ENCODE measurements around the gene ORM1. TPM values are rescaled to one million over a fixed set of nuclear protein-coding genes. Genes with fewer than 3 reads are reported as not detected.

The ORM1 gene
- total and polyA plus RNA-seq, 12 donors = 2.9 to 26.0 (median 5.1) TPM; not detected in 1

DNA sequence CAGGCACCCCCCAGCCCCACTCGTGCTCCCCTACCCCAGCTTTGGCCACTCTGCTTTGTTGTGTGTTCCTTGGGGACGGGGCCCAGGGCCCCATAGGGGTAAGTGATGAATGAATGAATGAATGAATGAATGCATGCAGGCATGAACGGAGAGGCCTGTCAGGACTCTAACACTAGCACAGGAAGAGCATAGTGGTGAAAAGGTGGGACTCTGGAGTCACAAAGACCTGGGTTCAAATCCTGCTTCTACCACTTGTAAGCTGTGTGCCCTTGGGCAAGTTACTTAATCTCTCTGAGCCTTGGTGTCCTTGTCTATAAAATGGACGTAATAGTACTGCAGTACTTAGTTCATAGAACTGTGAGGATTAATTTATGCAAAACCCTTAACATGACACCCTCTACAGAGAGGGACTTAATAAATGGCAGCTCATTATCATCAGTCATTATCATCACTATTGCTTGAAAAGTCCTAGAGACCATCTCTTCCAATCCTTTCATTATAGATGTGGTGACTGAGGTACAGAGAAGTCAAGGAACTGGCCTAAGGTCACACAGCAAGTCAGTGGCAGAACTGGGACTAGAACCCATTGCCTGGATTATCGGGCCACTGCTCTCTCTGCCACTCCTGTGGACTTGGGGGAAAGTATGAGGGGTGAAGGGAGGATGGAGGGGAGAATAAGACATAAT, 20.0 kb downstream of the ORM1 start:
- TF ChIP-seq, protein P1, sequence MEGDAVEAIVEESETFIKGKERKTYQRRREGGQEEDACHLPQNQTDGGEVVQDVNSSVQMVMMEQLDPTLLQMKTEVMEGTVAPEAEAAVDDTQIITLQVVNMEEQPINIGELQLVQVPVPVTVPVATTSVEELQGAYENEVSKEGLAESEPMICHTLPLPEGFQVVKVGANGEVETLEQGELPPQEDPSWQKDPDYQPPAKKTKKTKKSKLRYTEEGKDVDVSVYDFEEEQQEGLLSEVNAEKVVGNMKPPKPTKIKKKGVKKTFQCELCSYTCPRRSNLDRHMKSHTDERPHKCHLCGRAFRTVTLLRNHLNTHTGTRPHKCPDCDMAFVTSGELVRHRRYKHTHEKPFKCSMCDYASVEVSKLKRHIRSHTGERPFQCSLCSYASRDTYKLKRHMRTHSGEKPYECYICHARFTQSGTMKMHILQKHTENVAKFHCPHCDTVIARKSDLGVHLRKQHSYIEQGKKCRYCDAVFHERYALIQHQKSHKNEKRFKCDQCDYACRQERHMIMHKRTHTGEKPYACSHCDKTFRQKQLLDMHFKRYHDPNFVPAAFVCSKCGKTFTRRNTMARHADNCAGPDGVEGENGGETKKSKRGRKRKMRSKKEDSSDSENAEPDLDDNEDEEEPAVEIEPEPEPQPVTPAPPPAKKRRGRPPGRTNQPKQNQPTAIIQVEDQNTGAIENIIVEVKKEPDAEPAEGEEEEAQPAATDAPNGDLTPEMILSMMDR (IDR thresholded peaks at IDR 0.05) = no peak
- TF ChIP-seq POLR2A (IDR thresholded peaks at IDR 0.05) = no peak
- WGBS, 4 donors = 89 to 90% (median 89%) methylated on average over 5 of the region's 5 CpGs

GRCh38 chr9:114343471-114344187, 20.7 kb downstream of the ORM1 start:
- no peak overlapping the region for H3K4me3 ChIP-seq
- WGBS, 4 donors = 89 to 91% (median 90%) methylated on average over 7 to 9 of the region's 9 CpGs
- H3K9me3 ChIP-seq (replicated peaks in 1 of 3) = no peaks in the 10 kb centered on the region
- H3K36me3 ChIP-seq (replicated peaks in 1 of 2) = peaks cover 0 to 95% of the 10 kb centered on the region in 2 donors
- H3K4me1 ChIP-seq (replicated peaks in 1 of 2) = peaks cover under 1 to 3% of the 10 kb centered on the region in 2 donors
- DNase-seq = no peak
- TF ChIP-seq POLR2A (IDR thresholded peaks at IDR 0.05) = no peak
- TF ChIP-seq, protein P1 (IDR thresholded peaks at IDR 0.05) = no peak
- no peak overlapping the region for H3K27ac ChIP-seq
- intact Hi-C loops (cut with DNase I) = loop anchor here (5.0 to 10.0 kb wide), 4 partner anchors 51 to 311 kb away; partner anchors contain the start of genes TEX53 (in 1 of the 2) and WHRN (in 1 of the 2)
- H3K27me3 ChIP-seq = no peaks in the 10 kb centered on the region

More for the DNA sequence above, 20.0 kb downstream of the ORM1 start:
- intact Hi-C loops (cut with DNase I) = loop anchor here (5.0 to 10.0 kb wide), 4 partner anchors 52 to 312 kb away; partner anchors contain the start of genes TEX53 (in 1 of the 2) and WHRN (in 1 of the 2)
- no peaks in the 10 kb centered on the region for H3K4me1 ChIP-seq (replicated peaks in 1 of 2)
- H3K36me3 ChIP-seq (replicated peaks in 1 of 2) = peaks cover 0 to 97% of the 10 kb centered on the region in 2 donors
- no peaks in the 10 kb centered on the region for H3K27me3 ChIP-seq
- H3K4me3 ChIP-seq = no peak overlapping the region
- H3K9me3 ChIP-seq (replicated peaks in 1 of 3) = no peaks in the 10 kb centered on the region
- DNase-seq = no peak
- no peak overlapping the region for H3K27ac ChIP-seq

GRCh38 chr9:114344188-114344566, 21.3 kb downstream of the ORM1 start:
- no peak for TF ChIP-seq POLR2A (IDR thresholded peaks at IDR 0.05)
- TF ChIP-seq, protein P1 (IDR thresholded peaks at IDR 0.05) = no peak
- Histone ChIP-seq H3K27me3 (no peaks in the 10 kb centered on the region), H3K4me3 (no peak overlapping the region), H3K27ac (no peak overlapping the region), H3K9me3 (replicated peaks in 1 of 3) (no peaks in the 10 kb centered on the region), H3K4me1 (replicated peaks in 1 of 2) (peaks cover 4 to 6% of the 10 kb centered on the region in 2 donors), H3K36me3 (replicated peaks in 1 of 2) (peaks cover 0 to 97% of the 10 kb centered on the region in 2 donors)
- intact Hi-C loops (cut with DNase I) = loop anchor here (5.0 to 10.0 kb wide), 4 partner anchors 51 to 311 kb away; partner anchors contain the start of genes TEX53 (in 1 of the 2) and WHRN (in 1 of the 2)
- DNase-seq = no peak
- 89 to 95% (median 94%) methylated on average over 6 to 11 of the region's 11 CpGs for WGBS, 4 donors

GRCh38 chr9:114344692-114345091, 21.8 kb downstream of the ORM1 start:
- TF ChIP-seq, protein P1 (IDR thresholded peaks at IDR 0.05) = no peak
- no peak for TF ChIP-seq POLR2A (IDR thresholded peaks at IDR 0.05)
- WGBS, 4 donors = 58 to 71% (median 64%) methylated on average over 3 of the region's 3 CpGs
- Histone ChIP-seq H3K4me1 (replicated peaks in 1 of 2) (peaks cover 6 to 7% of the 10 kb centered on the region in 2 donors), H3K27me3 (no peaks in the 10 kb centered on the region), H3K9me3 (replicated peaks in 1 of 3) (no peaks in the 10 kb centered on the region), H3K36me3 (replicated peaks in 1 of 2) (peaks cover 0 to 97% of the 10 kb centered on the region in 2 donors), H3K4me3 (no peak overlapping the region), H3K27ac (no peak overlapping the region)
- intact Hi-C loops (cut with DNase I) = loop anchor here (5.0 to 10.0 kb wide), 4 partner anchors 50 to 310 kb away; partner anchors contain the start of genes TEX53 (in 1 of the 2) and WHRN (in 1 of the 2)
- no peak for DNase-seq

Data from adrenal gland (tissue), 12 donors.